ENCODE data around the gene NUP85.

DNA sequence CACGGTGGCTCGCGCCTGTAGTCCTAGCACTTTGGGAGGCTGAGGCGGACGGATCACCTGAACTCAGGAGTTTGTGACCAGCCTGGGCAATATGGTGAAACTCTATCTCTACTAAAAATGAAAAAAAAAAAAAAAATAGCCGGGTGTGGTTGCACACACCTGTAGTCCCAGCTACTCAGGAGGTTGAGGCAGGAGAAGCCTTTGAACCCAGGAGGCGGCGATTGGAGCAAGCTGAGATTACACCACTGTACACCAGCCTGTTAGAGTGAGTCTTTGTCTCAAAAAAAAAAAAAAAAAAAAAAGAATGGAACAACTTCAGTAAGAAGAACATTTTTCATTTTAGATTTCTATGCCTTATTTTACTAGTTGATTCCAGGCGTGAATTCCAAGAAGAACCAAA lies 2.7 kb downstream of the NUP85 start:
- TF ChIP-seq CTCF (IDR thresholded peaks at IDR 0.05; ENCODE audit: insufficient read depth, low read depth, low read length) (no peak), EZH2 (IDR thresholded peaks at IDR 0.05; ENCODE audit: insufficient read depth, low read length) (no peak)
